Immature natural killer cell (primary cell): ENCODE results near the gene MXRA7. TPM values are rescaled to one million over a fixed set of nuclear protein-coding genes. Genes with fewer than 3 reads are reported as not detected.

Experiments
- DNase-seq, 3 donors: peaks; one replicate each; pipeline ENCODE4 v3.0.0; 2022; ENCODE audit warnings: mixed read lengths in 1 of 3
- H3K27ac Mint-ChIP-seq, 6 donors: one replicate each; pipeline ENCODE4 v1.8.0; 2020; ENCODE audit warnings: mixed read lengths in 6 of 6, mild to moderate bottlenecking in 5 of 6, inconsistent platforms in 4 of 6, moderate library complexity in 3 of 6
- H3K27me3 Mint-ChIP-seq, 3 donors: one replicate each; pipeline ENCODE4 v1.8.0; 2020 to 2021; ENCODE audit warnings: low read depth in 3 of 3, mild to moderate bottlenecking in 3 of 3, mixed read lengths in 3 of 3, moderate library complexity in 3 of 3, inconsistent platforms in 1 of 3
- H3K36me3 Mint-ChIP-seq, 3 donors: one replicate each; pipeline ENCODE4 v1.8.0; 2020; ENCODE audit warnings: mixed read lengths in 3 of 3, inconsistent platforms in 2 of 3, mild to moderate bottlenecking in 2 of 3
- H3K4me1 Mint-ChIP-seq, 2 donors: one replicate each; pipeline ENCODE4 v1.8.0; 2020; ENCODE audit warnings: inconsistent platforms in 2 of 2, mild to moderate bottlenecking in 2 of 2, mixed read lengths in 2 of 2, moderate library complexity in 1 of 2
- H3K4me3 Mint-ChIP-seq, 5 donors: one replicate each; pipeline ENCODE4 v1.8.0; 2020; ENCODE audit warnings: mild to moderate bottlenecking in 5 of 5, mixed read lengths in 5 of 5, inconsistent platforms in 3 of 5, moderate library complexity in 3 of 5
- H3K9me3 Mint-ChIP-seq, 6 donors: one replicate each; pipeline ENCODE4 v1.8.0; 2020; ENCODE audit warnings: mild to moderate bottlenecking in 6 of 6, mixed read lengths in 6 of 6, inconsistent platforms in 4 of 6, moderate library complexity in 3 of 6
- polyA plus RNA-seq, 3 donors: library from polyadenylated mRNA; unstranded; fragments of 300-500 nt; fragmentation: Illumina TruSeq; gene quantifications; one replicate each; pipeline ENCODE4 v1.2.3, GENCODE V29; 2021

MXRA7 gene
- polyA plus RNA-seq, 3 donors from 2014 or later = 23.6 to 60.6 (median 56.7) TPM

GRCh38 chr17:76683011-76683755 is 27.6 kb downstream of the MXRA7 start:
- H3K4me3 Mint-ChIP-seq = peak overlapping the region in 1 of 5 donors; percentile 14
- peak in 1 of 3 donors; percentile 24 for DNase-seq
- peaks cover 0 to 10% (median 0%) of the 10 kb centered on the region in 3 donors for H3K27me3 Mint-ChIP-seq
- H3K9me3 Mint-ChIP-seq = no peaks in the 10 kb centered on the region
- H3K27ac Mint-ChIP-seq = peak overlapping the region in 2 of 6 donors; percentile 91 to 94
- H3K36me3 Mint-ChIP-seq = peaks cover 0 to 6% (median 3%) of the 10 kb centered on the region in 3 donors
- peaks cover 26 to 32% of the 10 kb centered on the region in 2 donors for H3K4me1 Mint-ChIP-seq

GRCh38 chr17:76682296-76682695 is 28.5 kb downstream of the MXRA7 start:
- peaks cover 0 to 10% (median 0%) of the 10 kb centered on the region in 3 donors for H3K27me3 Mint-ChIP-seq
- H3K36me3 Mint-ChIP-seq = peaks cover 0 to 3% (median 0%) of the 10 kb centered on the region in 3 donors
- peaks cover 26 to 32% of the 10 kb centered on the region in 2 donors for H3K4me1 Mint-ChIP-seq
- H3K4me3 Mint-ChIP-seq = peak overlapping the region; percentile 55 to 84 (median 70)
- peak; percentile 30 to 48 (median 30) for DNase-seq
- peak overlapping the region; percentile 66 to 94 (median 86) for H3K27ac Mint-ChIP-seq
- no peaks in the 10 kb centered on the region for H3K9me3 Mint-ChIP-seq

DNA sequence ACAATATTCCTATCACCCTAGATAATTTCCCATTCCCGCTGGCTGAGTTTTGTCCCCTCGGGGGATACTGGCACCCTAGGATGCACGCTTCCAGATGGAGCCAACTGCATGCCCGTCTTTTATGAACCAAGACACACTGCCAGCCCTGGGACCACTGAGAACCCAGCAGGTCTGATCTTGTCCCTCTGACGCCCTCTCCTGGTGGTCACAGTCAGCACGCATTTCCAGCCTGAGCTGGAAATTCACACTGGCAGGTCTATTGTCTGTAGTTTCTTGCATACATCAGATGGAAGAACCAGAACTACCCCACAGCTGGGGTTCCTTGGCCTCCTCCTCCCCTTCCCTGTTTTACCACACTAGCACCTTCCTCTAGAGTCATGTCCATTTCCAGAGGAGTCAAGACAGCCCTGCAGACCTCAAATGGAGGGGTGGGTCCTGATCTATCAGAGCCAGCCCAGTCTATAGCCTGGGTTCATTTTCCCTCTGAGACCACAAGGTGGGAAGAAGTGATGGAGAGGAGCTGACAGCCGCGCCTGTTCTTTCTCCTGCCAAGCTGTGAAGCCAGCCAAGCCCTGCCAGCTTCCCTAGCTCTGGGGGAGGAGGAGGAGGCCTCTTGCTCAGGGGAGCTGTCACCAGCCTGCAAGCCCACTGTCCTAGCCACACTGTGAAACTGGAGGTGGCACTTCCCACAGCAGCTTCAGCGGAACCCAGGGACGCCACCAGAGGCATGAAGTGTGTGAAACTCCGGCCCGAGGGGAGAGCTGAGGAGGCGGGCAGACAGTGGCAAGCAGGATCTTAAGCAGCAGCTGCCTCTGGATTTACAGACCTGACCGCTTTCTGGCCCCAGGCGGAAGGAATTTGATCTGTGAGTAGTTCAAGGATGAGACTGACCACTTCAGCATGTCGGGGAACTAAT is 29.3 kb downstream of the MXRA7 start:
- H3K4me3 Mint-ChIP-seq = peak overlapping the region; percentile 55 to 84 (median 70)
- peaks cover 0 to 3% (median 0%) of the 10 kb centered on the region in 3 donors for H3K36me3 Mint-ChIP-seq
- peaks cover 0 to 10% (median under 1%) of the 10 kb centered on the region in 3 donors for H3K27me3 Mint-ChIP-seq
- no peaks in the 10 kb centered on the region for H3K9me3 Mint-ChIP-seq
- peak; percentile 62 to 75 (median 66) for DNase-seq
- peaks cover 26 to 32% of the 10 kb centered on the region in 2 donors for H3K4me1 Mint-ChIP-seq
- peak overlapping the region; percentile 66 to 94 (median 86) for H3K27ac Mint-ChIP-seq

GRCh38 chr17:76679239-76679638 is 31.5 kb downstream of the MXRA7 start:
- H3K27ac Mint-ChIP-seq = peak overlapping the region in 1 of 6 donors; percentile 56
- peaks cover 0 to 3% (median 0%) of the 10 kb centered on the region in 3 donors for H3K36me3 Mint-ChIP-seq
- peak overlapping the region in 1 of 5 donors; percentile 62 for H3K4me3 Mint-ChIP-seq
- peaks cover 0 to 10% (median 3%) of the 10 kb centered on the region in 3 donors for H3K27me3 Mint-ChIP-seq
- no peaks in the 10 kb centered on the region for H3K9me3 Mint-ChIP-seq
- H3K4me1 Mint-ChIP-seq = peaks cover 26 to 32% of the 10 kb centered on the region in 2 donors
- DNase-seq = no peak

DNA sequence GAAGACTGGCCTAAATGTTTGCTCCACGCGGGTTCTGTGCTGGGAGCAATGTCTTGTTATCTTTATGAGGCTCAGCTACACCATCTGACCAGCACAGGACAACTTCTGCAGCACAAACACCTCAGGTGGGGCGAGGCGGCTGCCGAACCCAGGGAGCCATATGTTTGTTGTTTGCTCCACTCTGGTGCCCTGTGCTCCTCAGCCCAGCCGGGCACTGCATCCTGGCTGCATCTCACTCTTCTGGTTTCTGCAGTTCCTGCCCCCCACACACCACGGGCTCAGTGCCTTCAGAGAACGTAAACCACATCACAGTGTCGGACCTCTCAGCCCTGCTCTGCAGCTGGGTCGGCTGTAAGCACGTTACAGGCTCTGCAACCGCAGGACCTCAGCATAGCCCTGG is 32.4 kb downstream of the MXRA7 start:
- DNase-seq = peak; percentile 67 to 76 (median 71)
- Mint-ChIP-seq H3K27ac (no peak overlapping the region), H3K27me3 (peaks cover 0 to 8% (median 3%) of the 10 kb centered on the region in 3 donors), H3K36me3 (peaks cover 0 to 3% (median 0%) of the 10 kb centered on the region in 3 donors), H3K9me3 (no peaks in the 10 kb centered on the region), H3K4me3 (no peak overlapping the region), H3K4me1 (peaks cover 26 to 31% of the 10 kb centered on the region in 2 donors)

DNA sequence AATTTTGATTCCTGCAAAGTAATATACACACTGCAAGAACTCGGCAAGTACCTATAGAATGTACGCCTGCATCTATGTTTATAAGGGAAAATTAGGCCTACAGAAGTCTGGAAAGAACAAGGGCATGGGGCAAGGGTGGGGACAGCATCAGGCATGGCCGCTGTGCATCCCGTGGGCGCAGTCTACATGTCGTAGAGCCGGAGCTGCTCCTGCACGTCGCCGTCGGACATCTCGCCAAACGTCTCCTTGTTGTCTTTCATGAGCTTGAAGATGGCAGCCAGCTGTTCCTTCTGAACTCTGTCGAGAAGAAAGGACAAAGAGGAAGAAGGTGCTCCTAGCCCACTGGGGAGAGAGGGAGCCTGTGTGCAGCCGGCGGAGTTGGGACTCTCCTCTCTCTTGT is 33.4 kb downstream of the MXRA7 start:
- Mint-ChIP-seq H3K27ac (no peak overlapping the region), H3K4me3 (no peak overlapping the region), H3K27me3 (peaks cover 0 to 8% (median 5%) of the 10 kb centered on the region in 3 donors), H3K36me3 (peaks cover 0 to 3% (median 0%) of the 10 kb centered on the region in 3 donors), H3K4me1 (peaks cover 27% of the 10 kb centered on the region in 2 donors), H3K9me3 (no peaks in the 10 kb centered on the region)
- DNase-seq = no peak

DNA sequence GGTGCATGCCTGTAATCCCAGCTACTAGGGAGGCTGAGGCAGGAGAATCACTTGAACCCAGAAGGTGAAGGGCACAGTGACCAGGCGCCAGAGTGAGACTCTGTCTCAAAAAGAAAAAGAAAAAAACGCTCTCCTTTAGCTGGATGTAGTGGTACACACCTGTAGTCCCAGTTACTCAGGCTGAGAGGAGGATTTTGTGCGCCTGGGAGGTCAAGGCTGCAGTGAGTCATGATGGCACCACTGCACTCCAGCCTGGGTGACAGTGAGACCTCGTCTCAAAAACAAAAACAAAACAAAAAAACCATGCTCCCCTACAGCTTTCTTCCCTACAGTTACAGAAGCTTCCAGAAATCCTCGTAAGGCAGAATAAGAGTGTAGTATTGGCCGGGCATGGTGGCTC is 34.1 kb downstream of the MXRA7 start:
- H3K27me3 Mint-ChIP-seq = peaks cover 1 to 6% (median 5%) of the 10 kb centered on the region in 3 donors
- no peak overlapping the region for H3K4me3 Mint-ChIP-seq
- DNase-seq = no peak
- peaks cover 0 to 3% (median 0%) of the 10 kb centered on the region in 3 donors for H3K36me3 Mint-ChIP-seq
- H3K27ac Mint-ChIP-seq = no peak overlapping the region
- H3K9me3 Mint-ChIP-seq = no peaks in the 10 kb centered on the region
- peaks cover 27% of the 10 kb centered on the region in 2 donors for H3K4me1 Mint-ChIP-seq

DNA sequence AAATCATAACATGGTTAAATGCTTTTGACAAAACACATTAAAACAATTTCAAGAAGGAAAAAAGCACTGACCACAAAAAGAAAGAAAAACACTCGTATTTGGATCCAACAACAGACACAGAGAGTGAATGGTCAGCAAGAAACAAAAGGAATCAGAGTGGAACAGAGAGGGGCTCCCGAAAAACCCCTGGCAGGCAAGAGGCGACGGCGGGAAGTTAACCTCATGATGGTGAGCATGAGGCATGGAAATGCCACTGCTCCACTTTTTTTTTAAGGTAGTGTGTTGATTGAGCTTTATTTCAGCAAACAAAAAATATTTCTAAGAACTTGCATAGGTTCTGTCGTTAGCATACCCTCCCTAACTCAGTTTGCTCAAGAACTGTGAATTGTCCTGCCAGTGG is 35.1 kb downstream of the MXRA7 start:
- no peaks in the 10 kb centered on the region for H3K36me3 Mint-ChIP-seq
- no peak overlapping the region for H3K4me3 Mint-ChIP-seq
- H3K9me3 Mint-ChIP-seq = no peaks in the 10 kb centered on the region
- no peak for DNase-seq
- peaks cover 27 to 28% of the 10 kb centered on the region in 2 donors for H3K4me1 Mint-ChIP-seq
- H3K27ac Mint-ChIP-seq = no peak overlapping the region
- peaks cover 5 to 8% (median 5%) of the 10 kb centered on the region in 3 donors for H3K27me3 Mint-ChIP-seq

GRCh38 chr17:76674600-76674999 is 36.2 kb downstream of the MXRA7 start:
- Mint-ChIP-seq H3K27ac (no peak overlapping the region), H3K4me3 (no peak overlapping the region), H3K4me1 (peaks cover 24 to 25% of the 10 kb centered on the region in 2 donors), H3K36me3 (no peaks in the 10 kb centered on the region), H3K9me3 (no peaks in the 10 kb centered on the region), H3K27me3 (peaks cover 5 to 8% (median 5%) of the 10 kb centered on the region in 3 donors)
- no peak for DNase-seq

DNA sequence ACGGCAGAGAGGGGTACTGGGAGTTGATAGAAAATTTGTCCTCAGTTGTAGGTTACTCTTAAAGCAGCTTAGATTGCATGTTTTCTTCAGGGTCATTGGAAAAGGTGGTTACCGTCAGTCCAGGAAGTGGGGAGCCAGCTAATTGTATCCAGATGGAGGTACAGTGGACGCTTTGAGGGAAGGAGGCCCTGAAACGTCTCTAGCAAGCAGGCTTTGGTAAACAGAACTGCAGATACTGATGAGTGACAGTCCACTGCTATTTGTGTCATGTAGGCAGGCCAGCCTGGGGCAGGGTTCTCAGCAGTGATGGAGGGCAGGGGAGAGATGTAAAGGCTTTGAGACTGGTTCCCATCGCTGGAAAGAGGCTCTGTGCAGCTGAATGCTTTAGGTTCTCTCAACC is 37.0 kb downstream of the MXRA7 start:
- Mint-ChIP-seq H3K4me1 (peaks cover 24 to 25% of the 10 kb centered on the region in 2 donors), H3K9me3 (no peaks in the 10 kb centered on the region), H3K27me3 (peaks cover 7 to 8% (median 7%) of the 10 kb centered on the region in 3 donors), H3K4me3 (peak overlapping the region in 1 of 5 donors; percentile 18), H3K27ac (peak overlapping the region in 1 of 6 donors; percentile 40), H3K36me3 (no peaks in the 10 kb centered on the region)
- DNase-seq = no peak

DNA sequence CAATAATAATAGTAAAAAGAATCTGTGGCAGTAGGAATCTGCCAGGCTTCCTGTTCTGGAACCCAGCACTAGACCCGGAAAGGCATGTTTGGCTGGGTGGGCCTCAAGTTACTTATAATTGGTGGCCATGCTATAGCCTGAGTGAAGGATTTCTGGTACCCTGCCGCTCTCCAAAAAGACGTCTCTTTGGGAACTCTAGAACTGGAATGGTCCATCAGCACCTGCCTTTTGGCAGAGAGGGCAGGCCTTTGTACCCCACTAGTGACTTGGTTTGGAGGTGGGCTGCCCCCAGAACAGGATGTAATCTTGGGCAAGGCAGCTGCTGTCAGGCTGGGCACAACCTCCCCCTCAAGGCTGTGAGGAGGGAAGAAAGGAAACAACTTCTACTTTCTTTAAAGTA is 37.9 kb downstream of the MXRA7 start:
- H3K36me3 Mint-ChIP-seq = no peaks in the 10 kb centered on the region
- peak overlapping the region; percentile 89 to 97 (median 94) for H3K4me3 Mint-ChIP-seq
- H3K27ac Mint-ChIP-seq = peak overlapping the region in 3 of 6 donors; percentile 90 to 97 (median 97)
- no peak for DNase-seq
- no peaks in the 10 kb centered on the region for H3K9me3 Mint-ChIP-seq
- H3K27me3 Mint-ChIP-seq = peaks cover 7 to 8% (median 7%) of the 10 kb centered on the region in 3 donors
- H3K4me1 Mint-ChIP-seq = peaks cover 24 to 25% of the 10 kb centered on the region in 2 donors

DNA sequence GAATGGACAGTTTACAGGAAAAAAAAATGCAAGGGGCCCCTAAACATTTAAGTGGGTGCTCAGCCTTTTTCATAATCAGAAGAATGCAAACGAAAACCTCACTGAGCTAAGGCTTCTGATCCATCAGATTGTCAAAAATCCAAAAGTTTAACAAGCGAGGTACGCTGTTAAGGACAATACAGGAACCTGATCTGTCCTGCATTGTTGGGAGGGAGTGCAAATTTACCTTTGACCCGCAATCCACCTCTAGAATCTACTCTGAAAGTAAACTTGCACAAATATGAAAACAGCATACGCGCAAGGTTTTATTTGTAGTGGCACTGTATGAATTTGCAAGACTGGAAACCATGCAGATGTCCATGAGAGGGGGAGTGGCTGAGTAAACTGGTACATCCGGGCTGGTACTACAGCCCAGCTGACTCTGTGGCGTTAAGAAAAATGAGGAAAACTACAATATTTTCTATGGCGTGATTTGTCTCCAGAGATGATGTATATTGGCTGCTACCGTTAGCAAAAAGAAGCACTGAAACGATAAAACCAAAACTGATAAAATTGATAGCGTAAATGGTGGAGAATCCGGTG is 38.4 kb downstream of the MXRA7 start:
- H3K4me1 Mint-ChIP-seq = peaks cover 24 to 25% of the 10 kb centered on the region in 2 donors
- peak overlapping the region; percentile 90 to 98 (median 97) for H3K27ac Mint-ChIP-seq
- H3K4me3 Mint-ChIP-seq = peak overlapping the region; percentile 89 to 97 (median 94)
- DNase-seq = no peak
- peaks cover 7 to 8% (median 7%) of the 10 kb centered on the region in 3 donors for H3K27me3 Mint-ChIP-seq
- no peaks in the 10 kb centered on the region for H3K36me3 Mint-ChIP-seq
- no peaks in the 10 kb centered on the region for H3K9me3 Mint-ChIP-seq

DNA sequence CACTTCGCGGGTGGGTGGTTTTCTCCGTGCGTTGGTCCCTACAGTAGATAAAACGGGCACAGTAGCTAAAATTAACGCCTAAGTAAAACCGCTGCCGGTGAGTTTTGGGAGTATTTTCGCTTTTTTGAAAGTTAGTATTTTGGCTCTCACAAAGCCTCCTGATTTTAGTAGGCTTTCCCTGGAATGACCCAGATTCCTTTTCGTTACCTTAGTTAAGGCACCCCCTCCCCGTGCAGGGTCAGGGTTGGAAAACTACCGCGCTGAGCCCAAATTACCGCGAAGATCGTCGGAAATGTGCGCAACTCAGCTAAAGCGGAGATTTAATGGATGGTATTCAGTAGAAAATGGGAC is 38.9 kb downstream of the MXRA7 start:
- Mint-ChIP-seq H3K27ac (peak overlapping the region; percentile 90 to 98 (median 97)), H3K36me3 (no peaks in the 10 kb centered on the region), H3K4me1 (peaks cover 24 to 25% of the 10 kb centered on the region in 2 donors), H3K9me3 (no peaks in the 10 kb centered on the region), H3K4me3 (peak overlapping the region; percentile 89 to 97 (median 94)), H3K27me3 (peaks cover 7 to 8% (median 8%) of the 10 kb centered on the region in 3 donors)
- no peak for DNase-seq
